ENCODE data around the gene PDE6H. TPM values are rescaled to one million over a fixed set of nuclear protein-coding genes. Genes with fewer than 3 reads are reported as not detected.

PDE6H gene
- total RNA-seq, 1 experiment from 2014 or later: not detected

DNA sequence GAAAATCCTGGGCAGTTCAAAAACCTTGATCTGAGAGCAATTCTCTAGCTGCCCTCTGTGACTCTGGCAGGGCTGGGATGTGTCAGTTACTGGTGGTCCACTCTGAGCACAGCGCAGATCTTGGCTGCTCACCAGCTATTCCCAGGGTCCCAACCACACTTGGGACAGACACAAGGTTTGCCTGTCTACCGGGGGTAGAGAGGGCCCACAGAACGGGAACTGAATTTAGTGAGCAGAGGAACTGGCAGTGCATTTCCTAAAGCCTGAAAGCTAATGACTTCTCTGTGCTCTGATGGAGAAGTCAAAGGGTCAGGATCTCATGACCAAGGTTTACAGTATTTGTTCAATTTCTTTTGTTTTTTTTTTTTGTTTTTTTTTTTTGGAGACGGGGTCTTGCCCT lies 2.6 kb downstream of the PDE6H start:
- in situ Hi-C loops (cut with HindIII; ENCODE audit: low pct_unique_long_range_greater_than_20kb, low sequenced_read_pairs) (no loop called here), intact Hi-C loops (cut with micrococcal nuclease; ENCODE audit: unreplicated experiment) (no loop called here)
- Histone ChIP-seq H3K27me3 (ENCODE audit: control insufficient read depth, insufficient read depth, low read length) (no peaks in the 10 kb centered on the region), H3K36me3 (ENCODE audit: control insufficient read depth, insufficient read depth, low read length) (no peaks in the 10 kb centered on the region), H3K4me1 (ENCODE audit: control insufficient read depth, insufficient read depth, low read length) (no peaks in the 10 kb centered on the region), H3K27ac (ENCODE audit: low read length) (no peak overlapping the region), H3K9me3 (ENCODE audit: control insufficient read depth, insufficient read depth, low read depth, low read length) (no peaks in the 10 kb centered on the region), H3K4me3 (ENCODE audit: low read depth in 2 of 2, low read length in 2 of 2) (no peak overlapping the region)
- DNase-seq (ENCODE audit: low read depth, low spot score) (no peak), ATAC-seq (no peak)
- CTCF ChIA-PET: no interaction called here
- TF ChIP-seq, protein P1, sequence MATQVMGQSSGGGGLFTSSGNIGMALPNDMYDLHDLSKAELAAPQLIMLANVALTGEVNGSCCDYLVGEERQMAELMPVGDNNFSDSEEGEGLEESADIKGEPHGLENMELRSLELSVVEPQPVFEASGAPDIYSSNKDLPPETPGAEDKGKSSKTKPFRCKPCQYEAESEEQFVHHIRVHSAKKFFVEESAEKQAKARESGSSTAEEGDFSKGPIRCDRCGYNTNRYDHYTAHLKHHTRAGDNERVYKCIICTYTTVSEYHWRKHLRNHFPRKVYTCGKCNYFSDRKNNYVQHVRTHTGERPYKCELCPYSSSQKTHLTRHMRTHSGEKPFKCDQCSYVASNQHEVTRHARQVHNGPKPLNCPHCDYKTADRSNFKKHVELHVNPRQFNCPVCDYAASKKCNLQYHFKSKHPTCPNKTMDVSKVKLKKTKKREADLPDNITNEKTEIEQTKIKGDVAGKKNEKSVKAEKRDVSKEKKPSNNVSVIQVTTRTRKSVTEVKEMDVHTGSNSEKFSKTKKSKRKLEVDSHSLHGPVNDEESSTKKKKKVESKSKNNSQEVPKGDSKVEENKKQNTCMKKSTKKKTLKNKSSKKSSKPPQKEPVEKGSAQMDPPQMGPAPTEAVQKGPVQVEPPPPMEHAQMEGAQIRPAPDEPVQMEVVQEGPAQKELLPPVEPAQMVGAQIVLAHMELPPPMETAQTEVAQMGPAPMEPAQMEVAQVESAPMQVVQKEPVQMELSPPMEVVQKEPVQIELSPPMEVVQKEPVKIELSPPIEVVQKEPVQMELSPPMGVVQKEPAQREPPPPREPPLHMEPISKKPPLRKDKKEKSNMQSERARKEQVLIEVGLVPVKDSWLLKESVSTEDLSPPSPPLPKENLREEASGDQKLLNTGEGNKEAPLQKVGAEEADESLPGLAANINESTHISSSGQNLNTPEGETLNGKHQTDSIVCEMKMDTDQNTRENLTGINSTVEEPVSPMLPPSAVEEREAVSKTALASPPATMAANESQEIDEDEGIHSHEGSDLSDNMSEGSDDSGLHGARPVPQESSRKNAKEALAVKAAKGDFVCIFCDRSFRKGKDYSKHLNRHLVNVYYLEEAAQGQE (IDR thresholded peaks at IDR 0.05; ENCODE audit: insufficient read depth in 1 of 2, low read depth in 2 of 2, low read length in 1 of 2): no peak
- no peak for TF ChIP-seq TCF7L2 (IDR thresholded peaks at IDR 0.05; ENCODE audit: low read depth, low read length)
- TF ChIP-seq SIN3A (IDR thresholded peaks at IDR 0.05; ENCODE audit: borderline replicate concordance, insufficient read depth, low read depth, low read length): no peak
- TF ChIP-seq POLR2AphosphoS5 (IDR thresholded peaks at IDR 0.05; ENCODE audit: low read depth, low read length): no peak
- TF ChIP-seq, protein P2, sequence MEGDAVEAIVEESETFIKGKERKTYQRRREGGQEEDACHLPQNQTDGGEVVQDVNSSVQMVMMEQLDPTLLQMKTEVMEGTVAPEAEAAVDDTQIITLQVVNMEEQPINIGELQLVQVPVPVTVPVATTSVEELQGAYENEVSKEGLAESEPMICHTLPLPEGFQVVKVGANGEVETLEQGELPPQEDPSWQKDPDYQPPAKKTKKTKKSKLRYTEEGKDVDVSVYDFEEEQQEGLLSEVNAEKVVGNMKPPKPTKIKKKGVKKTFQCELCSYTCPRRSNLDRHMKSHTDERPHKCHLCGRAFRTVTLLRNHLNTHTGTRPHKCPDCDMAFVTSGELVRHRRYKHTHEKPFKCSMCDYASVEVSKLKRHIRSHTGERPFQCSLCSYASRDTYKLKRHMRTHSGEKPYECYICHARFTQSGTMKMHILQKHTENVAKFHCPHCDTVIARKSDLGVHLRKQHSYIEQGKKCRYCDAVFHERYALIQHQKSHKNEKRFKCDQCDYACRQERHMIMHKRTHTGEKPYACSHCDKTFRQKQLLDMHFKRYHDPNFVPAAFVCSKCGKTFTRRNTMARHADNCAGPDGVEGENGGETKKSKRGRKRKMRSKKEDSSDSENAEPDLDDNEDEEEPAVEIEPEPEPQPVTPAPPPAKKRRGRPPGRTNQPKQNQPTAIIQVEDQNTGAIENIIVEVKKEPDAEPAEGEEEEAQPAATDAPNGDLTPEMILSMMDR (IDR thresholded peaks at IDR 0.05): no peak
- POLR2A ChIA-PET: no interaction called here
- BruUV-seq (replicated peaks): no TSS peak

DNA sequence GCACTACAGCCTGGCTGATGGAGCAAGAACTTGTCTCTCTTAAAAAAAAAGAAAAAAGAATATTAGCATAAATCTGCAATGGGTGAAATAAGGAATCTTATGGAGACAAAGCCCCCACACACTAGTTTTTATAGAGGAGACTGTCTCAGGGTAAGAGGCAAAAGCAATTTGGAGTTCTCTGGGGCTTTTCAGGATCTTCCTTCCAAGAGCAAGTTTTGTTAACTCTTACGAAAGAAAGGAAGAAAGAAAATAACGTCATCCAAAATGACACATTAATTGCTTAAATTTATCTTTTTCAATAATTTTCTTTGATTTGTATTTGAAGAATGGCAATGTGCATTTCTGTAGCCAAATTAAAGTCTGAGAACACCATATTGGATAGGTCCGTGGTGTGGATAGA lies 3.8 kb downstream of the PDE6H start:
- Histone ChIP-seq H3K4me1 (ENCODE audit: control insufficient read depth, insufficient read depth, low read length) (no peaks in the 10 kb centered on the region), H3K27me3 (ENCODE audit: control insufficient read depth, insufficient read depth, low read length) (no peaks in the 10 kb centered on the region), H3K27ac (ENCODE audit: low read length) (no peak overlapping the region), H3K9me3 (ENCODE audit: control insufficient read depth, insufficient read depth, low read depth, low read length) (no peaks in the 10 kb centered on the region), H3K4me3 (ENCODE audit: low read depth in 2 of 2, low read length in 2 of 2) (no peak overlapping the region), H3K36me3 (ENCODE audit: control insufficient read depth, insufficient read depth, low read length) (no peaks in the 10 kb centered on the region)
- CTCF ChIA-PET: no interaction called here
- in situ Hi-C loops (cut with HindIII; ENCODE audit: low pct_unique_long_range_greater_than_20kb, low sequenced_read_pairs) (no loop called here), intact Hi-C loops (cut with micrococcal nuclease; ENCODE audit: unreplicated experiment) (no loop called here)
- ATAC-seq: no peak
- POLR2A ChIA-PET: no interaction called here
- TF ChIP-seq SIN3A (IDR thresholded peaks at IDR 0.05; ENCODE audit: borderline replicate concordance, insufficient read depth, low read depth, low read length): no peak
- TF ChIP-seq TCF7L2 (IDR thresholded peaks at IDR 0.05; ENCODE audit: low read depth, low read length): no peak
- no peak for TF ChIP-seq POLR2AphosphoS5 (IDR thresholded peaks at IDR 0.05; ENCODE audit: low read depth, low read length)
- TF ChIP-seq, protein P2 (IDR thresholded peaks at IDR 0.05): no peak
- TF ChIP-seq, protein P1 (IDR thresholded peaks at IDR 0.05; ENCODE audit: insufficient read depth in 1 of 2, low read depth in 2 of 2, low read length in 1 of 2): no peak
- no TSS peak for BruUV-seq (replicated peaks)
- no peak for DNase-seq (ENCODE audit: low read depth, low spot score)
